Measurements from ENCODE around the gene ERC1.
A peak's percentile ranks its signal among the peaks of the same experiment; 100 is the strongest.

ERC1 gene

GRCh38 chr12:1171657-1172408, 180.8 kb downstream of the ERC1 start (continued):
- no peak for TF ChIP-seq ZNF114 (tag by site-specific recombination; IDR thresholded peaks at IDR 0.05)
- TF ChIP-seq ZNF280C (tag by site-specific recombination; IDR thresholded peaks at IDR 0.05) = no peak
- peak; percentile 81 for TF ChIP-seq ZNF366 (tag by site-specific recombination; conservative IDR thresholded peaks at IDR 0.05)
- no peak for TF ChIP-seq ZNF791 (tag by site-specific recombination; IDR thresholded peaks at IDR 0.05)
- peak; percentile 62; the same call in 1 of the 2 replicates for TF ChIP-seq ZNF24 (tag by site-specific recombination; IDR thresholded peaks at IDR 0.05)

- POLR2A ChIA-PET = no interaction called here
- TF ChIP-seq KLF9 (tag by site-specific recombination; IDR thresholded peaks at IDR 0.05; ENCODE audit: low read depth) (0 out of 2 replicates have a peak, but pooled peaks have one; percentile 22), ZNF658 (tag by site-specific recombination; IDR thresholded peaks at IDR 0.05) (no peak), ZNF521 (tag by site-specific recombination; IDR thresholded peaks at IDR 0.05) (no peak)
- H3K4me1 ChIP-seq (ENCODE audit: control insufficient read depth, insufficient read depth, low read length) = peaks cover 20% of the 10 kb centered on the region
- CTCF ChIA-PET = interaction anchor here (0.6 kb wide), 1 partner anchor 385 kb away, joined by 4 read pairs; no protein-coding TSS in a partner anchor
- no peaks in the 10 kb centered on the region for H3K36me3 ChIP-seq (ENCODE audit: control insufficient read depth in 2 of 2, insufficient read depth in 1 of 2, low read length in 2 of 2)
- no peaks in the 10 kb centered on the region for H3K9me3 ChIP-seq (ENCODE audit: control insufficient read depth, insufficient read depth, low read depth, low read length)
- H3K27ac ChIP-seq (ENCODE audit: extremely low read depth, low read depth, low read length) = no peak overlapping the region
- no peak overlapping the region for H3K4me3 ChIP-seq (ENCODE audit: low read depth, low read length)
Measured at GRCh38 chr12:1173781-1174617, 183.0 kb downstream of the ERC1 start.

GRCh38 chr12:1174659-1175058, 183.6 kb downstream of the ERC1 start:
- Histone ChIP-seq H3K36me3 (ENCODE audit: control insufficient read depth in 2 of 2, insufficient read depth in 1 of 2, low read length in 2 of 2) (no peaks in the 10 kb centered on the region), H3K9me3 (ENCODE audit: control insufficient read depth, insufficient read depth, low read depth, low read length) (no peaks in the 10 kb centered on the region), H3K4me1 (ENCODE audit: control insufficient read depth, insufficient read depth, low read length) (peaks cover 20% of the 10 kb centered on the region), H3K27ac (ENCODE audit: extremely low read depth, low read depth, low read length) (no peak overlapping the region), H3K4me3 (ENCODE audit: low read depth, low read length) (no peak overlapping the region)
- CTCF ChIA-PET = no interaction called here
- POLR2A ChIA-PET = no interaction called here
- TF ChIP-seq REPIN1 (tag by site-specific recombination; IDR thresholded peaks at IDR 0.05; ENCODE audit: low read depth) (no peak), ZNF624 (tag by site-specific recombination; IDR thresholded peaks at IDR 0.05) (no peak), OSR2 (tag by site-specific recombination; IDR thresholded peaks at IDR 0.05) (no peak), GLIS1 (tag by site-specific recombination; IDR thresholded peaks at IDR 0.05) (no peak), ZNF362 (tag by site-specific recombination; IDR thresholded peaks at IDR 0.05) (no peak), ZBTB21 (tag by site-specific recombination; IDR thresholded peaks at IDR 0.05) (no peak), ZNF37A (tag by site-specific recombination; IDR thresholded peaks at IDR 0.05) (no peak), ZNF623 (tag by site-specific recombination; IDR thresholded peaks at IDR 0.05) (no peak), ZNF324 (tag by site-specific recombination; IDR thresholded peaks at IDR 0.05) (no peak), ZNF398 (tag by site-specific recombination; IDR thresholded peaks at IDR 0.05) (no peak), HOXC10 (CRISPR knock-in tag; IDR thresholded peaks at IDR 0.05) (no peak), ZNF626 (tag by site-specific recombination; IDR thresholded peaks at IDR 0.05) (no peak), ZNF544 (tag by site-specific recombination; IDR thresholded peaks at IDR 0.05) (no peak), ZNF501 (tag by site-specific recombination; IDR thresholded peaks at IDR 0.05) (no peak), WT1 (tag by site-specific recombination; IDR thresholded peaks at IDR 0.05) (no peak), ZNF138 (tag by site-specific recombination; IDR thresholded peaks at IDR 0.05; ENCODE audit: borderline replicate concordance) (no peak), ZNF148 (tag by site-specific recombination; IDR thresholded peaks at IDR 0.05; ENCODE audit: borderline replicate concordance) (no peak), ZNF701 (tag by site-specific recombination; IDR thresholded peaks at IDR 0.05) (no peak)
